Transverse colon (tissue), 4 donors: ENCODE data around the gene DHX57. TPM values are rescaled to one million over a fixed set of nuclear protein-coding genes. Genes with fewer than 3 reads are reported as not detected.
"Not testable (repeated sequence)": the region's sequence is repeated elsewhere in the genome, so short reads cannot be mapped to it uniquely, and the experiment has no call there.

Experiments used
- DNase-seq: peaks from one replicate; pipeline ENCODE4 v3.0.0-alpha.2; 2019
- H3K27ac ChIP-seq, 4 donors: fragments of 200-600 bp; sonication (generic); 2 replicates each; pipeline ENCODE4 v1.5.1; 2016 to 2018; ENCODE audit warnings: inconsistent platforms in 4 of 4
- H3K27me3 ChIP-seq: fragments of 200-600 bp; sonication (generic); 2 replicates; pipeline ENCODE4 v1.5.1; 2017; ENCODE audit warnings: inconsistent platforms
- H3K36me3 ChIP-seq, 4 donors: fragments of 200-600 bp; sonication (generic); 2 replicates each; pipeline ENCODE4 v1.5.1; 2017 to 2019; ENCODE audit warnings: inconsistent platforms in 4 of 4
- H3K4me1 ChIP-seq, 4 donors: fragments of 200-600 bp; sonication (generic); 2 replicates each; pipeline ENCODE4 v1.5.1; 2017 to 2020; ENCODE audit warnings: inconsistent platforms in 4 of 4
- H3K4me3 ChIP-seq, 4 donors: fragments of 200-600 bp; sonication (generic); 1 replicate in 1 of 4; 2 replicates in 3 of 4; pipeline versions ENCODE4 v1.5.1 to v1.6.1; 2017 to 2019; ENCODE audit warnings: inconsistent platforms in 4 of 4
- H3K9me3 ChIP-seq, 2 donors: fragments of 200-600 bp; sonication (generic); 2 replicates each; pipeline ENCODE4 v1.5.1; 2017 to 2019; ENCODE audit warnings: inconsistent platforms in 2 of 2
- CTCF ChIP-seq, 5 experiments: fragments of 200-600 bp in 3 of 5; fragments of 450-650 bp in 2 of 5; sonication (generic) in 3 of 5; IDR thresholded peaks; 1 replicate in 2 of 5; 2 replicates in 3 of 5; pipeline ENCODE4 v1.5.1; 2016 to 2017; ENCODE audit warnings: antibody characterized with exemption in 5 of 5, inconsistent platforms in 3 of 5, mild to moderate bottlenecking in 2 of 5, moderate library complexity in 1 of 5
- EP300 ChIP-seq: sonication (generic); formaldehyde crosslinking; IDR thresholded peaks from one replicate; pipeline ENCODE4 v1.6.1; 2017; ENCODE audit warnings: antibody characterized with exemption, low read depth
- POLR2A ChIP-seq: fragments of 450-650 bp; IDR thresholded peaks from one replicate; pipeline ENCODE4 v1.6.1; 2016; ENCODE audit warnings: antibody characterized with exemption, mild to moderate bottlenecking, moderate library complexity
- POLR2AphosphoS5 ChIP-seq, 3 donors: sonication (generic); formaldehyde crosslinking; IDR thresholded peaks; one replicate each; pipeline ENCODE4 v1.6.1; 2016; ENCODE audit warnings: antibody characterized with exemption in 3 of 3
- WGBS, 2 donors: methylation state at CpG; one replicate each; pipeline ENCODE4 v1.1.5; 2018; ENCODE audit warnings: low coverage in 1 of 2; 5-methylcytosine and 5-hydroxymethylcytosine counted together
- in situ Hi-C, 4 donors: fragments of 200-750 bp; cut with MboI; loops; one replicate each; pipeline versions ENCODE4 v1.15.0 to v1.15.1; 2017; ENCODE audit warnings: low sequenced_read_pairs in 3 of 4, low pct_ligation_motif_present in 1 of 4, low pct_unique_long_range_greater_than_20kb in 1 of 4
- intact Hi-C: fragments of 100-400 bp; cut with DNase I; formaldehyde crosslinking; loops from one replicate; pipeline ENCODE4 v1.15.1; 2023; ENCODE audit warnings: low total_unique reads
- total RNA-seq, 4 donors: library from RNA; depleted of rRNA; stranded (reverse); fragments of >200 nt; gene quantifications; one replicate each; pipeline ENCODE4 v1.1.0, GENCODE V29; 2016

The DHX57 gene
- total RNA-seq, 4 donors from 2014 or later, result 1.5 to 29.7 (median 10.6) TPM

GRCh38 chr2:38765149-38765548, 110.6 kb downstream of the DHX57 start:
- TF ChIP-seq POLR2A, result no peak
- no peak for TF ChIP-seq EP300
- no peak for TF ChIP-seq CTCF (IDR thresholded peaks at IDR 0.05)
- no peak for TF ChIP-seq POLR2AphosphoS5 (IDR thresholded peaks at IDR 0.05)
- Histone ChIP-seq H3K9me3 (no peaks in the 10 kb centered on the region), H3K36me3 (no peaks in the 10 kb centered on the region), H3K27ac (no peak overlapping the region), H3K4me3 (no peak overlapping the region), H3K27me3 (no peaks in the 10 kb centered on the region), H3K4me1 (no peaks in the 10 kb centered on the region)
- in situ Hi-C loops (no loop called here), intact Hi-C loops (no loop called here)
- WGBS, 2 donors, result 80 to 81% methylated on average over 4 of the region's 4 CpGs
- no peak for DNase-seq

- in situ Hi-C loops (no loop called here), intact Hi-C loops (no loop called here)
- no peak overlapping the region for H3K27ac ChIP-seq
- DNase-seq, result no peak
- H3K9me3 ChIP-seq, result no peaks in the 10 kb centered on the region
- no peaks in the 10 kb centered on the region for H3K27me3 ChIP-seq
- 93 to 94% methylated on average over 4 of the region's 4 CpGs for WGBS, 2 donors
- H3K4me3 ChIP-seq, result no peak overlapping the region
- TF ChIP-seq POLR2AphosphoS5 (IDR thresholded peaks at IDR 0.05) (no peak), EP300 (no peak)
- no peaks in the 10 kb centered on the region for H3K36me3 ChIP-seq
- no peaks in the 10 kb centered on the region for H3K4me1 ChIP-seq
Measured at GRCh38 chr2:38763728-38764127, 112.0 kb downstream of the DHX57 start.

- TF ChIP-seq CTCF (IDR thresholded peaks at IDR 0.05) (no peak), POLR2A (no peak), POLR2AphosphoS5 (IDR thresholded peaks at IDR 0.05) (no peak), EP300 (no peak)
- no peak for DNase-seq
- no peak overlapping the region for H3K27ac ChIP-seq
- no peaks in the 10 kb centered on the region for H3K9me3 ChIP-seq
- no peaks in the 10 kb centered on the region for H3K36me3 ChIP-seq
- H3K27me3 ChIP-seq, result no peaks in the 10 kb centered on the region
- H3K4me3 ChIP-seq, result no peak overlapping the region
- H3K4me1 ChIP-seq, result no peaks in the 10 kb centered on the region
- in situ Hi-C loops (no loop called here), intact Hi-C loops (no loop called here)
- WGBS, 2 donors, result 79 to 80% methylated on average over 2 of the region's 2 CpGs
Measured at GRCh38 chr2:38763228-38763627, 112.5 kb downstream of the DHX57 start.

- WGBS, 2 donors, result 98% methylated on average over 26 of the region's 31 CpGs; no CpG with 5 or more reads in 1 of the 2 donors
- intact Hi-C loops, in situ Hi-C loops: not testable (repeated sequence)
Measured at GRCh38 chr2:38755891-38756290, 119.8 kb downstream of the DHX57 start.

GRCh38 chr2:38754506-38754905, 121.2 kb downstream of the DHX57 start:
- DNase-seq, result no peak
- intact Hi-C loops, result no loop called here
- in situ Hi-C loops, result no loop called here
- H3K9me3 ChIP-seq, result no peaks in the 10 kb centered on the region
- 36 to 43% methylated on average over 3 of the region's 3 CpGs for WGBS, 2 donors
- H3K4me1 ChIP-seq, result peaks cover 4 to 12% (median 8%) of the 10 kb centered on the region in 4 donors
- no peaks in the 10 kb centered on the region for H3K27me3 ChIP-seq
- peaks cover 0 to 3% (median 0%) of the 10 kb centered on the region in 4 donors for H3K36me3 ChIP-seq
- H3K4me3 ChIP-seq, result peak overlapping the region in 2 of 4 donors; percentile 4 to 27
- H3K27ac ChIP-seq, result peak overlapping the region in 1 of 4 donors; percentile 11
- TF ChIP-seq POLR2AphosphoS5 (IDR thresholded peaks at IDR 0.05) (no peak), EP300 (no peak), CTCF (IDR thresholded peaks at IDR 0.05) (no peak), POLR2A (no peak)

More at GRCh38 chr2:38755891-38756290, 119.8 kb downstream of the DHX57 start:
- H3K27me3 ChIP-seq, H3K4me3 ChIP-seq, H3K27ac ChIP-seq, H3K4me1 ChIP-seq, H3K9me3 ChIP-seq, DNase-seq, H3K36me3 ChIP-seq: not testable (repeated sequence)
